Tibial artery (tissue), 4 donors: Measurements from ENCODE around the gene ARAP2.

Source experiments
- DNase-seq, 2 donors: peaks; one replicate each; pipeline ENCODE4 v3.0.0-alpha.2; 2019
- H3K27ac ChIP-seq, 2 donors: fragments of 200-600 bp; sonication (generic) in 1 of 2; 1 replicate in 1 of 2; 2 replicates in 1 of 2; pipeline ENCODE4 v1.5.1; 2018 to 2019; ENCODE audit warnings: mild to moderate bottlenecking in 1 of 2
- H3K27me3 ChIP-seq, 2 donors: fragments of 200-600 bp; sonication (generic) in 1 of 2; one replicate each; pipeline versions ENCODE4 v1.5.1 to v1.6.0; 2016 to 2019
- H3K36me3 ChIP-seq, 3 donors: fragments of 200-600 bp; sonication (generic) in 2 of 3; one replicate each; pipeline ENCODE4 v1.5.1; 2016 to 2019; ENCODE audit warnings: mild to moderate bottlenecking in 2 of 3
- H3K4me1 ChIP-seq, 4 donors: fragments of 200-600 bp; sonication (generic) in 2 of 4; 1 replicate in 3 of 4; 2 replicates in 1 of 4; pipeline ENCODE4 v1.5.1; 2016 to 2019
- H3K4me3 ChIP-seq, 2 donors: fragments of 200-600 bp; sonication (generic) in 1 of 2; 1 replicate in 1 of 2; 2 replicates in 1 of 2; pipeline ENCODE4 v1.5.1; 2018 to 2019; ENCODE audit warnings: mild to moderate bottlenecking in 2 of 2
- H3K9me3 ChIP-seq, 3 donors: fragments of 200-600 bp; sonication (generic) in 1 of 3; one replicate each; pipeline ENCODE4 v1.5.1; 2016 to 2019
- intact Hi-C: fragments of 100-400 bp; cut with DNase I; formaldehyde crosslinking; loops from one replicate; pipeline ENCODE4 v1.15.0; 2023; ENCODE audit warnings: low total_unique reads
- TF ChIP-seq, protein P1 (sequence below), 2 experiments: fragments of 200-600 bp in 1 of 2; fragments of 450-650 bp in 1 of 2; IDR thresholded peaks; one replicate each; pipeline ENCODE4 v1.5.1; 2017 to 2019; ENCODE audit warnings: antibody characterized with exemption in 2 of 2, mild to moderate bottlenecking in 1 of 2, moderate library complexity in 1 of 2

Gene ARAP2

DNA sequence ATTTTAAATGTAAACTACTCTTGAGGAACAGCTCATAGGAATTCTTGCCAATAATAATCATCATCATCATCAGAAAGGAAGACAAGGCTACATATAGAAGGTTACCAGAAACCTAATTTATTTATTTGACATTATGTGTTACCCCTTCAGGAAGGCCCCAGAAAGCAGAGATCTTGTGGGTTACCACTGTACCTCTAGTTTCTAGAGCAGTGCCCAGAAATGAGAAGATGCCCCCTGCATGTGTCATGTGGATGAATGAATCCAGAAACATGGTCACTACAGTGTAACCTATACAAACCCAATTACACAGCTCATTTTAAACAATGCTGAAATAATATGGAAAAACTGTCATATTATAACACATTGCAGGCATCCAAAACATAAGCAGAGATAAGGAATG, 70.4 kb downstream of the ARAP2 start:
- intact Hi-C loops, result no loop called here
- Histone ChIP-seq H3K9me3 (no peaks in the 10 kb centered on the region), H3K4me1 (no peaks in the 10 kb centered on the region), H3K36me3 (no peaks in the 10 kb centered on the region), H3K27me3 (no peaks in the 10 kb centered on the region), H3K4me3 (no peak overlapping the region), H3K27ac (no peak overlapping the region)
- no peak for DNase-seq
- TF ChIP-seq, protein P1, sequence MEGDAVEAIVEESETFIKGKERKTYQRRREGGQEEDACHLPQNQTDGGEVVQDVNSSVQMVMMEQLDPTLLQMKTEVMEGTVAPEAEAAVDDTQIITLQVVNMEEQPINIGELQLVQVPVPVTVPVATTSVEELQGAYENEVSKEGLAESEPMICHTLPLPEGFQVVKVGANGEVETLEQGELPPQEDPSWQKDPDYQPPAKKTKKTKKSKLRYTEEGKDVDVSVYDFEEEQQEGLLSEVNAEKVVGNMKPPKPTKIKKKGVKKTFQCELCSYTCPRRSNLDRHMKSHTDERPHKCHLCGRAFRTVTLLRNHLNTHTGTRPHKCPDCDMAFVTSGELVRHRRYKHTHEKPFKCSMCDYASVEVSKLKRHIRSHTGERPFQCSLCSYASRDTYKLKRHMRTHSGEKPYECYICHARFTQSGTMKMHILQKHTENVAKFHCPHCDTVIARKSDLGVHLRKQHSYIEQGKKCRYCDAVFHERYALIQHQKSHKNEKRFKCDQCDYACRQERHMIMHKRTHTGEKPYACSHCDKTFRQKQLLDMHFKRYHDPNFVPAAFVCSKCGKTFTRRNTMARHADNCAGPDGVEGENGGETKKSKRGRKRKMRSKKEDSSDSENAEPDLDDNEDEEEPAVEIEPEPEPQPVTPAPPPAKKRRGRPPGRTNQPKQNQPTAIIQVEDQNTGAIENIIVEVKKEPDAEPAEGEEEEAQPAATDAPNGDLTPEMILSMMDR (IDR thresholded peaks at IDR 0.05), result no peak

DNA sequence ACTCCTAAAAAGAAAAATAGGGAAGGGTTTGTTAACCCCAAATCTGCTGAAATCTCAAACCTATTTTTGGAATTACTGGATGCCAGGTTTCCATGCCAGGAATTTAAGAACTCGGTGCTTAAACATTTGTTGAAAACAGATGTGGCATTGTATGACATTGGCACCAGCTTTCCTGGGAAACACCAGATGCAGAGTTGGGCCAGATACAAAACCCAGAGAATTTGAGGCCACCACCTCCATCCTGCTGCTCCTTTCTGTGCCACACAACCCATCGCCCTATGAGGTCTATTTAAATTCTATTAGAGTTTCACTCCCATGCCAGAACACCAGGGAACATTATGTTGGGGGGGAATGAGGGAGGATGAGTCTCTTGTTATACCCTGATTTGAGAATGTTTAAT, 71.7 kb downstream of the ARAP2 start:
- Histone ChIP-seq H3K9me3 (no peaks in the 10 kb centered on the region), H3K4me3 (no peak overlapping the region), H3K27me3 (no peaks in the 10 kb centered on the region), H3K36me3 (no peaks in the 10 kb centered on the region), H3K27ac (no peak overlapping the region), H3K4me1 (no peaks in the 10 kb centered on the region)
- intact Hi-C loops, result no loop called here
- DNase-seq, result no peak
- TF ChIP-seq, protein P1 (IDR thresholded peaks at IDR 0.05), result no peak

DNA sequence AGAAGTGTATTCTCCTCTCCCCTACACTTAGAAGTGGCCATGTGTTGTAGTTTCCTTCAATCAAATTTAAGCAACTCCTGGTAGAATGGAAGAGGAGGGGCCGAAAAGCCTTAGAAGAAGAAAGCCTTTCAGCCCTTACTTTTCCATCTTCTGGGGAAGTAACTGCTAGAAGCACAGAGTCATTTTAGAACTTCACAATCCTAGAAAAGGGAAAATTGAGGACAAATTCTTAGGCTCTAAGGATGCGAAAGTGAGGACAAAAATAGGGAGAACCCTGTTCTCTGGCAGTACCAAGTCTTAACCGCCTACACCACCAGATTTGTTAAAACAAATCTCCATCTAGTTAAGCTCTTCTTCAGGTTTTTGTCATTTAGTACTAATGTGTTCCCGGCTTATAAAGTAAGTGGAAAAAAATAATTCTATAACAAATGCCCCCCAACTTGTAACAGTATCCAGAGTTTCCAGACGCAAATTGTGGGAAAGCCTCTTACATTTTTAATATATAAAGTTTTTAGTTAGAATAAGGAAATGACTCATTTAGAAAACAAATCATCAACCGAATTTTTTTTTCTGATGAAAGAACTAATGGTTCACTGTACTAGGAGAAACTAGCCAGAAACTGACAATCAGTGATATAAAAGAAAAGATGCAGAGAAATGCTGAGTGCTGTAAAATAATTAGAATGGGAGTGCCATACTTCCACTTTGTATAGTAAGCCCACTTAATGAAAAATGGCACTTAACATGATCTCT, 76.0 kb downstream of the ARAP2 start:
- intact Hi-C loops, result no loop called here
- H3K27me3 ChIP-seq, result no peaks in the 10 kb centered on the region
- no peaks in the 10 kb centered on the region for H3K9me3 ChIP-seq
- H3K27ac ChIP-seq, result no peak overlapping the region
- no peak overlapping the region for H3K4me3 ChIP-seq
- TF ChIP-seq, protein P1 (IDR thresholded peaks at IDR 0.05), result no peak
- no peak for DNase-seq
- H3K4me1 ChIP-seq, result no peaks in the 10 kb centered on the region
- no peaks in the 10 kb centered on the region for H3K36me3 ChIP-seq

DNA sequence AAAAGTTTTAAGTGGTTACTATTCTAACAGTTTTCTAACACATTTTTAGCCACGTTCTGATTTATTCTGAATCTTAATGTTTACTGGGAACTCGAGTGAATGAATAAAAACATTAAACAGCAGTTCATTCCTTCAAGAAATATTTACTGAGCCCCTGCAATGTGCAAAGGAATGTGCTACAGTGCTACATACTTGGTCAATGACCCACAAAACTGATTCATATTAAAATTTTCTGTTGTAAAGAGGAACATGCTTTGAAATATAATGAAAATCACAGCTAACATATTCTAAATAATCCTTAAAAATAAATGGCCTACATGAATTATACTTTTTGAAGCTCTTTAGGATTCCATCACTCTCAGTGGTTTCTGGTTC, 78.7 kb downstream of the ARAP2 start:
- Histone ChIP-seq H3K9me3 (no peaks in the 10 kb centered on the region), H3K27me3 (no peaks in the 10 kb centered on the region), H3K4me3 (no peak overlapping the region), H3K36me3 (no peaks in the 10 kb centered on the region), H3K27ac (no peak overlapping the region), H3K4me1 (no peaks in the 10 kb centered on the region)
- TF ChIP-seq, protein P1 (IDR thresholded peaks at IDR 0.05), result no peak
- intact Hi-C loops, result no loop called here
- DNase-seq, result no peak

DNA sequence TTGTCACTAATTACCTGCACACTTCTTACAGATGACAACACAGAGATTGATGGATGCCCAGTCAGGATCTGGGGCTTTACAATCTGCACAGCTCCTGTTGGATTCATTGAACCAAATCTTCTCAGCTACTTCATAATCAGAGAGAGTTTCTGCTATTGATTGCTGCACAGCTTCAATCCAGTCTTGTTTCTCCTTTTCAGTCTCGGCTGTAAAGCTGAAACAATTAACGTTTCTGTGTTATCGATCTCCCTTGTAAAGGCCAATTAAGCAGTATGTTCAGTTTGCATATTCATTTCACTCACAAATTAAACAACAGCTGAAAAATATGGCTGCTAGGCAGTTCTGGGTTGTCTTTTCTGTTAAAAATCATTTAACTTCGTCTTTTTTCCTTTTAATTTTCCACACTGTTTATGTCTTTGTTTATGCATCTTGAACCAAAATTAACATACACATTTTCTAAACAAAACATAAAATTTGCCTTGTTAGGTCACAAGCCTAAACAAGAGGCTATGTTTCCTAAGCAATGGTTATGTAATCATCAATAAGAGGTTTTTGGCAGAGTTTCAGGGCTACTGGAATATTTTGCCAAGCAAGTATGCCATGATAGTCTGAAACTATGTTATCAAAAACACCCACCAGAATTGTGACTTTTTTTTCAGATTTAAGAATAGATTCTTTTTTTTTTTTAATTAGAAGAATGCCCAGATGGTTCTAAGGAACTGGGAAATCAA, 79.2 kb downstream of the ARAP2 start:
- H3K27me3 ChIP-seq, result no peaks in the 10 kb centered on the region
- DNase-seq, result no peak
- H3K4me3 ChIP-seq, result no peak overlapping the region
- no peaks in the 10 kb centered on the region for H3K36me3 ChIP-seq
- H3K9me3 ChIP-seq, result no peaks in the 10 kb centered on the region
- no peaks in the 10 kb centered on the region for H3K4me1 ChIP-seq
- TF ChIP-seq, protein P1 (IDR thresholded peaks at IDR 0.05), result no peak
- intact Hi-C loops, result no loop called here
- H3K27ac ChIP-seq, result no peak overlapping the region
